Transverse colon (tissue), 4 donors: ENCODE results near the gene LYVE1.

ENCODE experiments used
- EP300 ChIP-seq: sonication (generic); formaldehyde crosslinking; IDR thresholded peaks from one replicate; pipeline ENCODE4 v1.6.1; 2017; ENCODE audit warnings: antibody characterized with exemption, low read depth
- POLR2A ChIP-seq: fragments of 450-650 bp; IDR thresholded peaks from one replicate; pipeline ENCODE4 v1.6.1; 2016; ENCODE audit warnings: antibody characterized with exemption, mild to moderate bottlenecking, moderate library complexity
- POLR2AphosphoS5 ChIP-seq, 3 donors: sonication (generic); formaldehyde crosslinking; IDR thresholded peaks; one replicate each; pipeline ENCODE4 v1.6.1; 2016; ENCODE audit warnings: antibody characterized with exemption in 3 of 3
- TF ChIP-seq, protein P1 (sequence below), 5 experiments: fragments of 200-600 bp in 3 of 5; fragments of 450-650 bp in 2 of 5; sonication (generic) in 3 of 5; IDR thresholded peaks; 1 replicate in 2 of 5; 2 replicates in 3 of 5; pipeline ENCODE4 v1.5.1; 2016 to 2017; ENCODE audit warnings: antibody characterized with exemption in 5 of 5, inconsistent platforms in 3 of 5, mild to moderate bottlenecking in 2 of 5, moderate library complexity in 1 of 5

DNA sequence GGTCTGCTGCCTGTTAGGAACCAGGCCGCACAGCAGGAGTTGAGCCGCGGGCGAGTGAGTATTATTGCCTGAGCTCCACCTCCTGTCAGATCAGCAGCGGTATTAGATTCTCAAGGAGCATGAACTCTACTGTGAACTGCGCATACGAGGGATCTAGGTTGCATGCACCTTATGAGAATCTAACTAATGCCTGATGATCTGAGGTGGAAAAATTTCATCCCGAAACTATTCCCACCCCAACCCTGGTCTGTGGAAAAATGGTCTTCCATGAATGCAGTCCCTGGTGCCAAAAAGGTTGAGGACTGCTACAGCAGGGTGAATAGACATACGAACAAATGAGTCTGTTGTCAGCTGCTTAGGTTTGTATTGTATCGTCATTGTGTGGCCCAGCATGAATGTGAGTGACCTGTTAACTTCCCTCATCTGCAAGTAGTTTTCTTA lies 57.3 kb downstream of the LYVE1 start:
- no peak for TF ChIP-seq POLR2AphosphoS5 (IDR thresholded peaks at IDR 0.05)
- TF ChIP-seq, protein P1, sequence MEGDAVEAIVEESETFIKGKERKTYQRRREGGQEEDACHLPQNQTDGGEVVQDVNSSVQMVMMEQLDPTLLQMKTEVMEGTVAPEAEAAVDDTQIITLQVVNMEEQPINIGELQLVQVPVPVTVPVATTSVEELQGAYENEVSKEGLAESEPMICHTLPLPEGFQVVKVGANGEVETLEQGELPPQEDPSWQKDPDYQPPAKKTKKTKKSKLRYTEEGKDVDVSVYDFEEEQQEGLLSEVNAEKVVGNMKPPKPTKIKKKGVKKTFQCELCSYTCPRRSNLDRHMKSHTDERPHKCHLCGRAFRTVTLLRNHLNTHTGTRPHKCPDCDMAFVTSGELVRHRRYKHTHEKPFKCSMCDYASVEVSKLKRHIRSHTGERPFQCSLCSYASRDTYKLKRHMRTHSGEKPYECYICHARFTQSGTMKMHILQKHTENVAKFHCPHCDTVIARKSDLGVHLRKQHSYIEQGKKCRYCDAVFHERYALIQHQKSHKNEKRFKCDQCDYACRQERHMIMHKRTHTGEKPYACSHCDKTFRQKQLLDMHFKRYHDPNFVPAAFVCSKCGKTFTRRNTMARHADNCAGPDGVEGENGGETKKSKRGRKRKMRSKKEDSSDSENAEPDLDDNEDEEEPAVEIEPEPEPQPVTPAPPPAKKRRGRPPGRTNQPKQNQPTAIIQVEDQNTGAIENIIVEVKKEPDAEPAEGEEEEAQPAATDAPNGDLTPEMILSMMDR (IDR thresholded peaks at IDR 0.05), result no peak
- TF ChIP-seq POLR2A, result no peak
- no peak for TF ChIP-seq EP300
